Hematopoietic multipotent progenitor cell treated with erythropoietin and hydrocortisone succinate and interleukin-3 and kit ligand, for 4 days (in vitro differentiated cells): Measurements from ENCODE around the gene C14orf180.

Experiments used
- DNase-seq: peaks from one replicate; pipeline ENCODE4 v3.0.0-alpha.2; 2015

Gene C14orf180

DNA sequence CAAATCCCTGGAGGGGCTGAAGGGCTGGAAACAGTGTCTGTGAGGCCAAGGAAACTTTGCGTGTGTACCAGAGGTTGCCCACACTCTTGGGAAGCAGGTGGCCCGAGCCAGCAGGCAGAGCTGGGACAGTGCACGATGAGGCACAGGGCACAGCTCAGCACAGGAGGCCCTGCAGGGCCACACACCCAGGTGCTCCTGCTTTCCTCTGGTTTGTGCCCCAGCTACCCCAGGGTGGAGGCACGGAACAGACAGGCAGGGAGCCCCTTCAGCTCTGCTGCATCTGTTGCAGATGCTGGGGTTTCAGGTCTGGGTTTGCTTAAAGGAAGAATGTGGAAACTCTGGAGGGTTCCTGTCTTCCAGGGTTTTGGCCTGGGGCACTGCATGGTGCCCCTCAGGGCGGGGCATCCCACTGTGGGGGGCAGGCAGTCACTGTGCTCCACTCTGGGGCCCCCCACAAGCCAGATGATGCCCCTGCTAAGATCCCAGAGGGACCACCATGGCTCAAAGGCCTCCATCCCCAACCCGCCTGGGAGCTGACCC, 16.4 kb downstream of the C14orf180 start:
- no peak for DNase-seq

DNA sequence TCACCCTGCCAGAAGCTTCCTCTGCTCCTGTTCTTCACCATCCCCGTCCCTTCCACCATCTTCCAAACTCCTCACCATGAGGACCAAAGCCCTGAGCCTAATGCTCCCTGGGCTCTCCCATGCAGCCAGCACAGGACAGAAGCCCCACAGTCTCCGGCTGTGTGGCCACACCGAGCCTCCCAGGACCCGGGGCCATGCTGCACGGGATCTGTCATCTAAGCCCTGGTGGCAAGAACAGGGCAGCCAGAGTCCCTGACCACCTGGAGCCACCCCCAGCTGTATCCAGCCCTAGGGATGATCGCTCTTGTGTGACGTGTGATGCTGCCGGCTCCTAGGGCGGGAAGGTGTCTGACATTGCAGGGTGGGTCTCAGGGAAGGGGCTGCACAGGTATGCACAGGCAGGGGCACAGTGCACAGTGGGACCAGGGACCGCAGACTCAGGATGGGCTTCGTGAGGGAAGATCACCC, 16.9 kb downstream of the C14orf180 start:
- no peak for DNase-seq

- DNase-seq: no peak
Observed at GRCh38 chr14:104596927-104597351, 17.4 kb downstream of the C14orf180 start.

DNA sequence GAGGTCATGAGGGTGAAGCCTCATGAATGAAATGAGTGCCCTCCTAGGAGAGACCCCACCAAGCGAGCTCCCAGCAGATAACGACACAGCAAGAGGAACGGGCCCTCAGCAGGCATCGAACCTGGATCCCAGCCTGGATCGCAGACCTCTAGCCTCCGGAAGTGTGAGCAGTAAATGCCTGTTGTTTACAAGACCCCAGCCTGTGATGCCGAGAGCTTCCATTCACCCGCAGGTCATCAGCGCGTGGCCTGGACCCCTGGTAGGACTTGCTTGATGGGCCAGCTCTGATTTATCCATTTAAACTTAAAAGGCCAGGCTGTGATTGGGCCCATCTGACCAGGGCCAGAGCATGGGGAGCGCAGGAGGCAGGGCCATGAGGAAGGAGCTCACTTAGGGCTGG, 18.0 kb downstream of the C14orf180 start:
- DNase-seq: no peak

DNA sequence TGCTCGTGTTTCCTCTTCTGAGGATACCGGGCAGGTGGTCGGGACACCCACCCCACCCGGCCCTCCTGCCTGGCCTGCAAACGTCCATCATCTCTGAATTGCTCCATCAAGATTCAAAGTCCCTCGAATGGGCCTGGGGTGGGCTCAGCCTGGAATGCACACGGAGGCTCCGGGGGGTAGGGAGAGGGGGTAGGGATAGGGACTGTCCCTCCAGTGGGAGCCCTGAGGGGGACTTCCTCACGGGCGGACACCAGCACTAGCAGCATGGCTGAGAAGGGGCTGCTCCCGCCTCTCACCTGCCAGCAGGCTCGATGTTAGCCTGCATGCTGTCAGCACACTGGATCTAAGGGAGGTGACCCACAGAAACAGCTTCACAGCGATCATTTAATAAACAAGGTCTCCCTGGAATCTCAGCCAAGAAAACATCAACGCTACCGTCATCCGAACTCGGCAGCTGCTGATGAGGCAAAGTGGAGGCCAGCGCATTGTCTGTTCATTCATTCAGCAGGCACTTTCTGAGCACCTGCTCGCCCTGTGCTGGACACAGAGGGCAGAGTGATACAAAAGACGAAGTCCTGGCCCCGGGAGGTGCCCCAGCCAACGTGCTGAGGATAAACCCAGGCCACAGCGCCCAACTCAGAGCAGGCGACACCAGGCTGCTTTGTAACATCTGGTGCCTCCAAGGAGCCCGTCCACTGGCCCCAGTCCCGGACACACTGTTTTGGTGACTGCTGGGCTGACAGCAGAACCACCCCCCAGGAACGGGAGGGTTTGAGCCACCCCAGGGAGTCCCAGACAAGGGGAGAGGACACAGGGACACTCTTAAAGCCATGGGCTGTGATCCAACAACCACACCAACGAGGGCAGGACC, 18.7 kb downstream of the C14orf180 start:
- no peak for DNase-seq

DNA sequence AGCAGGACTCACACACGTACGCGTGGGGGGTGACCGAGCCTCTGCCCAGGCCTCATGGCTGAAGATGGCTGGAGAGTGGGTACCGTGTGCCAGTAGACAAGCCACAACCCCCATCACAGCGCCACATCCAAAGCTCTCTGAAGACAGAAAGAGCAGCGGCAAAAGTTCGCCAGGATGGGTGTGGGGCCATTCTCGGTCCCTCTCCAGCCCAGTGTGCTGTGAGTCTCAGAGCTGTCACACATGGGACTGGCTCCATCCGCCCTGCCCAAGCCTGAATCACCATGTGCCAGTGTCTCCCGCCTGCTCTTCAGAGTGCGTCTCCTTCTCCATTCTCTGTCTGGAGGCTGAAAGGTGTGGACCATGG, 19.3 kb downstream of the C14orf180 start:
- no peak for DNase-seq

GRCh38 chr14:104599446-104599845, 19.9 kb downstream of the C14orf180 start:
- DNase-seq: no peak

GRCh38 chr14:104600141-104600643, 20.6 kb downstream of the C14orf180 start:
- peak; percentile 21 for DNase-seq

DNA sequence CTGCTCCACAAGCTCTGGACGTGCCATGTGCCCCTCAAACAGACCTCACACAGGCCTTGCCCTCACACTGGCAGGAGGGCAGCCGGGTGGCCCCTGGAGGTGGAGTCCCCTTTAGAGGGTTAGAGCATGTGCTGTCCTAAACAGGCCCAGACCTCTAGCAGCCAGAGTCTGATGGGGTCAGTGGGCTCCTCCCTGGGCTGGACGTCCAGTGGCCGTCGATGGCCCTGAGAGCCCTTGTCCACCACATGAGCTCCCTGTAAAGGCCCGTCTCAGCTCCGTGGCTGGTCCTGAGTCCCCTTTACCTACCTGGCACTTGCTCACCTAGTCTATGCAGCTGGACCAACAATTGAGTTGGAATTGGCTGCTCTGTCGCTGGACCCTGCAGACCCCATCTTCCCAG, 21.2 kb downstream of the C14orf180 start:
- no peak for DNase-seq

DNA sequence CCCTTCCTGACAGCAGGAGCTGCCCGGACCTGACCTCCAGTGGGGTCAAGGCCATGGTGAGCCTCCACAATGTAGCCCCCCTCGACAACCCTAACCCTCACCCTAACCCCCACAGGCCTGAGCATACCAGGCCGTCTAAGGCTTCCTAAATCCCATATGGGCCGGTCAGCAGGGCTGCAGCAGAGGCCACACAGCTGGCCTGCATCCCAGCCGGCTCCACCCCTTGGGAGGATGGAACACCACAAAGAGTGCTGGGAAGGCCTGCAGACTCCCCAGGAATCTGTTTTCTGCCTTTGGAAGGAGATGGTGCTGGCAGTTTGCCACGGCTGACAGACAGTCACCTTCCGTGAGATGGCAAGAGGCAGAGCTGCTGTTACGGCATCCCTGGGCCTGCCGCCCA, 22.2 kb downstream of the C14orf180 start:
- DNase-seq: no peak

- no peak for DNase-seq
Observed at GRCh38 chr14:104602315-104602932, 22.9 kb downstream of the C14orf180 start.

DNA sequence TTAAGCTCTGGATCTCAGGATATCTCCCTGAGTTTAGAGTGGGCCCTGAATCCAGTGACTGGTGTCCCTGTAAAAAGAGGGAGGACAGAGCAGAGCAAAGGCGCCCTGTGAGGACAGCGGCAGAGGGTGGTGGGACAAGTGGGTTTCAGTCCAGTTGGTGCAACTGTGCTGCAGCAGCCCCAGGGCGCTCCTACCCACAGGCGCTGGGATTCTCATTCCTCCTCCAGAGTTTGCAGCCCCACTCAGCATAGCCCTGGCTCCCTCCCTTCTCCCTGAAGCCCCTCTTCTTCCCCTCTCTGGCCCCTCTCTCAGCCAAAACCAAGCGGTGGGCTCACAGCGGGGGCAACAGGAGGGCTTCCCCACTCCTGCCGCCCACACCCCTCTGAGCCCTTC, 23.4 kb downstream of the C14orf180 start:
- DNase-seq: no peak

GRCh38 chr14:104603711-104604401, 24.3 kb downstream of the C14orf180 start:
- DNase-seq: no peak

- DNase-seq: peak; percentile 63
Observed at GRCh38 chr14:104604458-104605449, 25.2 kb downstream of the C14orf180 start, which contains the start of gene TMEM179. Gene TMEM179 (minus strand): TSS chr14:104604772. CDS start chr14:104604741, 31 bp downstream.

GRCh38 chr14:104609666-104610065, 30.1 kb downstream of the C14orf180 start:
- no peak for DNase-seq

- DNase-seq: no peak
Observed at GRCh38 chr14:104610749-104611310, 31.3 kb downstream of the C14orf180 start.

GRCh38 chr14:104611881-104612280, 32.3 kb downstream of the C14orf180 start:
- DNase-seq: no peak

DNA sequence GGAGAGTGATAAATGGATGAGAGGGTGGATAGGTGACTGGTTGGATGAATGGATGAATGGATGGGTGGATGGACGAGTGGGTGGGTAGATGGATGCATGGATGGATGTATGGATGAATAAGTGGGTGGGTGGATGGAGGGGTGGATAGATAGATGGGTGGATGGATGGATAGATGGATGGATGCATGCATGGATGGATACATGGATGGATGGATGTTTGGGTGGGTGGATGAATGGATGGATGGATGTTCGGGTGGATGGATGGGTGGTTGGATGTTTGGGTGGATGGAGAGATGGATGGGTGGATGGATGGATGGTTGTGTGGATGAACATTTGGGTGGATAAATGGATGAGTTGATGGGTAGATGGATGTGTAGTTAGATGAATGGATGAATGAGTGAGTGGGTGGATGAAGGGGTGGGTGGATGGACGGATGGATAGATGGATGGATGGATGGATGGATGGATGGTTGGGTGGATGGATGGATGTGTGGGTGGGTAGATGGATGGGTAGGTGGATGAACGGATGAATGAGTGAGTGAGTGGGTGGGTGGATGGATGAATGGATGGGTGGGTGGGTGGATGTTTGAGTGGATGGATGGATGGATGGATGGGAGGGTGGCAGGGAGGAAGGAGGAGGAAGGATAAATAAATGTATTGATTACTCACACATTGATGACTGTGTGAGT, 34.7 kb downstream of the C14orf180 start:
- DNase-seq: no peak

- DNase-seq: no peak
Observed at GRCh38 chr14:104624939-104625338, 45.4 kb downstream of the C14orf180 start.

DNA sequence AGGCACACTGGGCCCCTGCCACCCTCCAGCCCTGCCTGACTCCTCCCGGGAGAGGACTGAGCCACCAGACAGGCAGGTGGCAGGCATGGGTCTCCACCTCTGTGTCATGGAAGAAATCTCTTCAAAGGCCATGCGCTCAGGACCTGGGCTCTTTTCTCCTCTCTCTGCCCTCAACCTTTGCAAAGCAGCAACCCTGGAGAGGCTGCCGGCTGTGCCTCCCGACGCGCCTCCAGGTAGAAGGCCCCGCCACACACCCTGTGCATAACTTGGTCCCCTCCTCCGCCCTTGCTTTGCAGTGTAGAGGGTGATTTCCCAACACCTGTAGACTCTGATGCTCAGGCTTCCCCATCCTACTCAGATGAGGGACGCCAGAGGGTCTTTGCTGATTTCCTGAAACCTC, 53.2 kb downstream of the C14orf180 start:
- DNase-seq: no peak
